Activated T-cell treated with anti-CD3 and anti-CD28 coated beads for 1 hour (primary cell): ENCODE measurements around the gene OPN4.
"Not testable (repeated sequence)": the region's sequence is repeated elsewhere in the genome, so short reads cannot be mapped to it uniquely, and the experiment has no call there.

Experiments used
- DNase-seq: peaks from one replicate; pipeline ENCODE4 v3.0.0-alpha.2; 2020; ENCODE audit warnings: low read depth

OPN4 gene

DNA sequence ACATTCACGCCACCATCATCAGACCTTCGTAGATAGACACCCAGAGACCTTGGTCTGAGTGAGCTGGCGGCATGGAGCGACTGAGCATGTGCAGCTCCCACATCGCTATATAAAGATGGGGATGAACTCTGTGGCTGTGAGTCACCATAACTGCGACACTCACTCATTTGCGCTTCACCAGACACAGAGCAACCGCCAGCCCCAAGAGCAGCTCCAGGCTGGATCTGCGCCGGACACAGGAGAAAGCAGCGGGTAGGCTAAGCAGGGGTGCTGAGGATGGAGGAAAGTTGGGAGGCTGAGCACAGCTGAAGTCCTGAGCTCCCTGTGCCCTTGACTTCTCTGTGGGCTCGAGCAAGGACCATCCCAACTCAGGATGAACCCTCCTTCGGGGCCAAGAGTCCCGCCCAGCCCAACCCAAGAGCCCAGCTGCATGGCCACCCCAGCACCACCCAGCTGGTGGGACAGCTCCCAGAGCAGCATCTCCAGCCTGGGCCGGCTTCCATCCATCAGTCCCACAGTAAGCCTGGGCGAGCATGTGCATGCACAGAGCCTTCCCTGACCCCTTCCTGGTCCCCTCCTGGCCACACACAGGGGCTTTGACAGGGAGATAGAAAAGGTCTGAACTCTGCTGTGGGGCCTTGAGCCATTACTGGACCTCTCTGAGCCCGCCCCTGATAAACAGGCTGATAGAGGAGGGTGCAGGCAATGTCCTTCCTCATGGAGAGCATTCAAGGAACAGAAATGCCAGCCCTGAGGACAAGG, at the start of gene OPN4:
Gene OPN4, plus strand, starts transcription at position 137 of the 762 bp plus-strand sequence. Its CDS starts 237 bp downstream, at position 374.
- DNase-seq, result no peak

DNA sequence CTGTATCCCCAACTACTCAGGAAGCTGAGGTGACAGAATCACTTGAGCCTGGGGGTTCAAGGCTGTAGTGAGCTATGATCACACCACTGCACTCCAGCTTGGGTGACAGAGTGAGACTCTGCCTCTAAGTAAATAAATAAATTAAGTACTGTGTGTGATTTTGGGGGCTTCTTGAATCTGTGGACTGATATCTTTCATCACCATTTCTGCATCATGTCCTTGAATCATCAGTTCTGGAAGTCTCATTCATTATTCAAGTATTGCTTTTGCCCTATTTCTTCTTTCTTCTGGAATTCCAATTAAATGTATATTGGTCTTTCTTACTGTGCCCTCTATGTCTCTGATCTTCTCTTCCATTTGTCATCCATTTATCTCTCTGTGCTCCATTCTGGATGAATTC, 46.7 kb upstream of the OPN4 start:
- DNase-seq, result no peak

DNA sequence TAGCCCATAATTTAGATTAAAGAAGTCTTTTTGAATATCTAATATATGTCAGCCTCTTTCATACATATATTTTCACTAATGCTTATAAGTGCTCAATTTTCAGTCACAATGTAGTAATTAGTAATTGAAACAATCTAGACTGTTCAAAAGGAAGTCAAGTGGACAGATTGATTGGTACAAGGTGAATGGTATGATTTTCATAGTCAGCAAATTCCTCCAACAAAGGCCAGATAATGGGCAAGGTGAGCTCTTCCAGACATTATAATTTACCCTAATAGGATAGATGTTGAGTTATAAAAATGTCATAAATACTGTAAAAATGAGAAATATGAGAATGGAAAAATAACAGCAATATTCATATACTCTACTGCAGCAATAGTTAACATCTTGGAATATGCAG, 44.4 kb upstream of the OPN4 start:
- DNase-seq, result no peak

- no peak for DNase-seq
These were observed 43.0 kb upstream of the OPN4 start for GRCh38 chr10:86611386-86611785.

- DNase-seq, result no peak
These were observed 41.3 kb upstream of the OPN4 start for GRCh38 chr10:86613096-86613495.

DNA sequence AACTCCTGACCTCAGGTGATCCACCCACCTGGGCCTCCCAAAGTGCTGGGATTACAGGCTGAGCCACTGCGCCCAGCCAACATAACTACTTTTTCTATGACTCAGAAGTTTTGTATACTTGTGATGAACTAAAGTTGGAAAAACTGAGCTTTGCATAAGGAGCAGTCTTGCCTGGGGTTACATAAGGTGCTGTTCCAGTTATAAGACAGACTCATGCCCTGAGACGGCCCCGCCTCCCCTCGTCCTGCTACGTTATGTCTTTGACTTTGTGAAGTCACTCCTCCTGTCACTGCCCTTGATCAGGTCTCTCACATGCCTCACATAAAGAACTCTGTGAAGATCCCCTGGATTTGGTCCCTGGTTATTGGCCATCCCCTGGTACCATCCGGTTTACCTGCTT, 40.4 kb upstream of the OPN4 start:
- DNase-seq, result no peak

DNA sequence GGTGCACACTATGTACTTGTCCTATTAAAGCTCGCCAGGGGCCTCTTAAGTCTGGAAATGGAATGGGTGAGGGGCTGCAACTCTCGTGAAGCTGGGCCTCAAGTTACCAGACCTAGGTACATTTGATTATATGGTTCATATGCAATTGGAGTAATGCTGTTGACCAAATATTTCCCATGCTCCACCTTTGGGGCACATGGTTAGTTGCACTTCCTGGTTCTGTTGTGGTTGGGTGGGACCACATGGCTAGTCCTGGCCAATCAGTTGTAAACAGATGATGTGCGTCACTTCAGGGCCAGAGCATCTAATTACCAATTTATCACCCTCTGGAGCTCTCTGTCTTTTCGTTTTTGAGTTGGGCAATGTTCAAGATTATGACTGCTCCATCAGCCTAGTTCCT, 39.5 kb upstream of the OPN4 start:
- DNase-seq, result no peak

DNA sequence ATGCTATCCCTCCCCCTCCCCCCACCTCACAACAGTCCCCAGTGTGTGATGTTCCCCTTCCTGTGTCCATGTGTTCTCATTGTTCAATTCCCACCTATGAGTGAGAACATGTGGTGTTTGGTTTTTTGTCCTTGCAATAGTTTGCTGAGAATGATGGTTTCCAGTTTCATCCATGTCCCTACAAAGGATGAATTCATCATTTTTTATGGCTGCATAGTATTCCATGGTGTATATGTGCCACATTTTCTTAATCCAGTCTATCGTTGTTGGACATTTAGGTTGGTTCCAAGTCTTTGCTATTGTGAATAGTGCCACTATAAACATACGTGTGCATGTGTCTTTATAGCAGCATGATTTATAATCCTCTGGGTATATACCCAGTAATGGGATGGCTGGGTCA, 37.1 kb upstream of the OPN4 start:
- not testable (repeated sequence) for DNase-seq

DNA sequence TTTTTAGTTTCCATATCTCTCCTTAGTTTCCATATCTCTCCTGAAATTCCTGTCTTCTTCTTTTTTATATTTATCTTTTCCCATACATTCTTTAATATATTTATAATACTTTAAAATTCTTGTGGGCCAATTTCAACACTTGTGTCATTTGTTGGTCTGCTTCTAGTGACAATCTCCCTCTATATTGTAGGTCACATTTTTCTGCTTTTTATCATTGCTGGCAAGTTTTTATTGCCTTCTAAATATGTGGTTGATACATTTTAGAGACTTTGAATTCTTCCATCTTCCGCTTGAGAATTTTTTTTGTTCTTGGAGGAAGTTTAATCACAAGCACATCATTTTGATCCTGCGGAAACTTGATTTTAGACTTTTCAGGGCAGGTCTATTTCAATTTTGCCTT, 26.0 kb upstream of the OPN4 start:
- no peak for DNase-seq

GRCh38 chr10:86630079-86630478, 24.3 kb upstream of the OPN4 start:
- no peak for DNase-seq

- no peak for DNase-seq
These were observed 22.1 kb upstream of the OPN4 start for GRCh38 chr10:86632009-86632800.

DNA sequence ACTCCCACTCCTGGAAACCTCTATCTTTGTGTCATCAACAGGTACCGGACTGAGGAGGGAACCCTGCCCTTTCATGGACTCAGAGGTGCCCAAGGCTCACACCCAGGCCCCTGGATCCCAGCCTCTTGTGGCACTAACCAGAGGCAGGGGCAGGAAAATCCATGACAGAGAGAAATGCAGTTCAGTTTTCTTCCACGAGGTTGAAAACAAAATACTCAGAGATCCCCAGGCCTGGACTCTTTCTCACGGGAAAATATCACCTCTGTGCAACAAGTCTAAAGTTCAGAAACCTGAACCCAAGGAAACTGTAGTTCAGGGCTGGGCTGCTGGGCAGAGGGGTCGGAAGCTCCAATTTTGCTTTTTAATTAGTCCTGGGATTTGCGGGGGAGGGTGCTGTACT, 21.4 kb upstream of the OPN4 start:
- no peak for DNase-seq

DNA sequence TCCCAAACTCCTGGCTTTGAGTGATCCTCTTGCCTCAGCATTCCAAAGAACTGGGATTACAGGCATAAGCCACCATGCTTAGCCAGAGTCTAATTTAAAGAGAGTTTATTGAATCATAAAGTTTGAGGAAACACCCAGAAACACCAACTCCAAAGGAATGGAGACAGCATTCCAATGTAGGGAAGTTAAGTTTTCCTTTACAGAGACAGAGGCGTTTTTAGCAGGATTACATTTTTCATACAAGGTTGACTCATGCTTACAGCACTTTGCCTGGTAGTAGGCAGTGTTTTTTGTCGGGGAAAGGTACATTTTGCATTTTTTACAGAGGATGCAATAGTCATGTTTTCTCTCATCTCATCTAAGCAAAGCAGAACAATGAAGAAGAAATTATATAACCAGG, 18.9 kb upstream of the OPN4 start:
- no peak for DNase-seq

DNA sequence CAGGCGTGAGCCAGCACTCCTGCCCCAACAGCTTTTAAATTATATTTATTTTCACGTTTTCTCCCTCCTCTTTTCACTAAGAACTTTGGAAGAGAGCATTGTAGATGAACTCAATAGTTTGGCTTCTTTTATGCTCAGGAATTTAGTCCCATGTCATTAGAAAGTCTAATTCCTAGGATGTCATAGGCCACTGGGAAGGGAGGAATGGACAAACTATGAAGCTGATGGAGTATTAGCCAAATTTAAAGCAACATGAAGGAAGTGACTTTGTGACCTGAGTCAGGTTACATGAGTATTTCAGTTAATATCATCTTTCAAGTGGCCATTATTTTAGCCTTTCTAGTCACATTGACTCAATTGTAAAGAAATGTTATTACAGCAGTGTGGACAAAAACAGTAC, 18.0 kb upstream of the OPN4 start:
- no peak for DNase-seq

DNA sequence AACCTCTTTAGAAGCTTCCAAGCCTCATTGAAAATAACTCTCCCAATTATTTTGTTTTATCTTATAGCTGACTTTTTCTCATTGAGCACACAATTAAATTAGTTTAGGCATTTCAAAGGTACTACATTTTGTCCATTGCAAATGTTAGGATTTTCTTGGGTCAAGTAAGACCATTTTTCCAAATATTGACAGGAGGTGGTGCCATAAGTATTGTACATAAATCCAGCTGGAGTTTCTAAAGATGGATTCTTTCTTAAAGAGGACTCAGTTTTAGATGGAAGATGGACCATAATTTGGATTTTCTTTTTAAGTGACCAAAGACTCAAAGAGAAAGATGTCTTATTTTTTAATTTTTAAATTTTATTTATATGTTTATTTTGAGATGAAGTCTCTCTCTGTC, 12.3 kb upstream of the OPN4 start:
- no peak for DNase-seq

- no peak for DNase-seq
These were observed 11.8 kb upstream of the OPN4 start for GRCh38 chr10:86642499-86642898.

- no peak for DNase-seq
These were observed 10.1 kb upstream of the OPN4 start for GRCh38 chr10:86644152-86644793.

DNA sequence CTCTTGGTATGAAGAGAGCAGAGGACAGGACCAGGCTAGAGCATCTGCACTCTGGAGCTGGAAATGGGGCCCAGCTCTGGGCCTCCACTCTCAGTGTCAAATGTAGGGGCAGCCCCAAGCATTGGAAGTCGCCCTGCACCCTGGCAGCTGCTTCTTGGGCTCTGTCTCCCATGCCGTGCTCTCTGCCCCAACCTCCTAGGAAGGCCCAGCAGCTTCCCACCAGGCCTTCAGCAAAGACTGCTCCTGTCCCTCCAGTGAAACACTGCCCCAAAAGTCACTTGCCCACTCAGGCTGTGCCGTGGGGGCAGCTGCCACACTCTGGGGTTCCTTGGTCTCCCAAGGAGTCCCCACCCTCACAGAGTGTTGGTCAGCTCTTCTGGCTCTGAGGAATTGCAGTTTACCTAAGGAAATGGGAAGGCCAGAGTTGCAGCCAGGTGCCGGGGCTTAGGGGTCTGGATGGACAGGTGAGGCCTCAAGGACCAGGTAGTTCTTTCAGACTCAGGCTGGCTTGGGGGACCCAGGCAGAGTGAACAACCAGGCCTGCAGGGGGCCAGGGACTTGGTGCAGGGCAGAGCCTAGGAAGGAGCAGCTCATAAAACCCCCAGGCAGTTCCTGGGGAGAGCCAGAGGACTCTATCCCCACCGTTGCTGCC, 9.4 kb upstream of the OPN4 start:
- no peak for DNase-seq

- not testable (repeated sequence) for DNase-seq
These were observed 8.7 kb upstream of the OPN4 start for GRCh38 chr10:86645621-86646165.

DNA sequence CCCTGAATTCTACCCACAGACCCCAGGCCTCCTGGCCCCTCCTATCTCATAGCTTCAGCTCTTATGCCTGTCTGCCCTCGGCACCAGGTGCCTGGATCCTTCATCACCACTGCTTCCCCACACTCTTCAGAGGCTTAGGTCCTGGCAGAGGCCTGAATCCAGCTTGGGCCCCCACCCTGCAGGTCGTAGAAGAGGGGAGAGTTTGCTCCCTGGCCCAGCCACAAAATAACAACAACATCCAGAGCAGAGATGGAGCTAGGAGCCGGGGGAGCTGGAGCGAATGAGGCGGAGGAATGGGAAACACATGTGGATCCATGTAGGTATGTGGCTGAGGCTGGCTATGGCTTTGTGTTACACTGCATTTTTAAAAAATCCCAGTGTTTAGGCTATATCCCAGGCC, 7.8 kb upstream of the OPN4 start:
- no peak for DNase-seq

- no peak for DNase-seq
These were observed 7.4 kb upstream of the OPN4 start for GRCh38 chr10:86646933-86647332.
